Keratinocyte (primary cell): Measurements from ENCODE around the gene AK8. TPM values are rescaled to one million over a fixed set of nuclear protein-coding genes. Genes with fewer than 3 reads are reported as not detected.

Experiments used
- DNase-seq: peaks from one replicate; pipeline ENCODE4 v3.0.0-alpha.2; 2011; ENCODE audit warnings: low read depth, missing footprints, low spot score
- FAIRE-seq: peaks from 2 replicates; lab custom pipeline; 2011; peaks lifted over from hg19 to GRCh38; lab: Jason Lieb, UNC
- H2AFZ ChIP-seq: 2 replicates; pipeline ENCODE4 v1.6.0; 2012; ENCODE audit warnings: low read length, control low read depth, inconsistent platforms; ENCODE audit not compliant: control insufficient read depth
- H3K27ac ChIP-seq: 2 replicates; pipeline ENCODE4 v1.5.1; 2011; ENCODE audit warnings: low read length; ENCODE audit not compliant: control insufficient read depth, insufficient read depth
- H3K27me3 ChIP-seq: 3 replicates; pipeline ENCODE4 v1.6.0; 2011; ENCODE audit warnings: low read length; ENCODE audit not compliant: control insufficient read depth, insufficient read depth; ENCODE audit errors: extremely low read depth
- H3K36me3 ChIP-seq, 2 experiments: 2 replicates in 1 of 2; 3 replicates in 1 of 2; pipeline ENCODE4 v1.5.1; 2011; ENCODE audit warnings: low read length in 2 of 2, mild to moderate bottlenecking in 1 of 2; ENCODE audit not compliant: control insufficient read depth in 2 of 2, insufficient read depth in 2 of 2; ENCODE audit errors: extremely low read depth in 1 of 2
- H3K4me1 ChIP-seq: 3 replicates; pipeline ENCODE4 v1.5.1; 2011; ENCODE audit warnings: low read length; ENCODE audit not compliant: control insufficient read depth, insufficient read depth; ENCODE audit errors: extremely low read depth
- H3K4me2 ChIP-seq: 3 replicates; pipeline ENCODE4 v1.6.0; 2011; ENCODE audit warnings: low read depth, low read length; ENCODE audit not compliant: control insufficient read depth, insufficient read depth; ENCODE audit errors: extremely low read depth
- H3K4me3 ChIP-seq, 3 experiments: fragments of 200-600 bp in 1 of 3; sonication (generic) in 1 of 3; 2 replicates in 2 of 3; 3 replicates in 1 of 3; pipeline ENCODE4 v1.5.1; 2011 to 2016; ENCODE audit warnings: low read length in 3 of 3, mild to moderate bottlenecking in 3 of 3, control low read depth in 2 of 3, inconsistent platforms in 1 of 3, low read depth in 1 of 3, mixed read lengths in 1 of 3, mixed run types in 1 of 3, moderate library complexity in 1 of 3; ENCODE audit not compliant: control insufficient read depth in 2 of 3, insufficient read depth in 2 of 3; ENCODE audit errors: extremely low read depth in 1 of 3
- H3K79me2 ChIP-seq: 2 replicates; pipeline ENCODE4 v1.6.0; 2012; ENCODE audit warnings: low read length; ENCODE audit not compliant: control insufficient read depth, insufficient read depth
- H3K9ac ChIP-seq: 3 replicates; pipeline ENCODE4 v1.6.0; 2011; ENCODE audit warnings: low read length; ENCODE audit not compliant: control insufficient read depth, insufficient read depth; ENCODE audit errors: extremely low read depth
- H3K9me1 ChIP-seq: 3 replicates; pipeline ENCODE4 v1.6.0; 2011; ENCODE audit warnings: low read length; ENCODE audit not compliant: control insufficient read depth, insufficient read depth; ENCODE audit errors: extremely low read depth
- H3K9me3 ChIP-seq: 2 replicates; pipeline ENCODE4 v1.5.1; 2012; ENCODE audit warnings: low read depth, low read length; ENCODE audit not compliant: control insufficient read depth
- H4K20me1 ChIP-seq: 3 replicates; pipeline ENCODE4 v1.6.0; 2011; ENCODE audit warnings: low read length; ENCODE audit not compliant: control insufficient read depth, insufficient read depth; ENCODE audit errors: extremely low read depth
- EZH2 ChIP-seq: IDR thresholded peaks from one replicate; pipeline ENCODE4 v1.6.1; 2012; ENCODE audit warnings: inconsistent platforms, mild to moderate bottlenecking, low read length, moderate library complexity
- dilution Hi-C: fragments of 300-500 bp; cut with MboI; formaldehyde crosslinking; loops from one replicate; pipeline ENCODE4 v1.7.0; 2020; ENCODE audit warnings: low sequenced_read_pairs; ENCODE audit not compliant: extremely low pct_ligation_motif_present
- polyA plus RNA-seq, 5 experiments: library from polyadenylated mRNA; depleted of rRNA in 3 of 5; stranded (reverse) in 3 of 5; stranded (forward) in 1 of 5; unstranded in 1 of 5; fragments of >200 nt; gene quantifications; 1 replicate in 1 of 5; 2 replicates in 3 of 5; 3 replicates in 1 of 5; pipeline versions ENCODE4 v1.2.1 to v1.2.3, GENCODE V29; 2011 to 2012; ENCODE audit warnings: missing spikeins in 2 of 5, low read depth in 1 of 5, low replicate concordance in 1 of 5
- TF ChIP-seq, protein P1 (sequence below), 3 experiments: IDR thresholded peaks in 1 of 3; conservative IDR thresholded peaks in 1 of 3; optimal IDR thresholded peaks in 1 of 3; 2 replicates in 2 of 3; 3 replicates in 1 of 3; pipeline versions ENCODE3 to v1.5.1; 2011; ENCODE audit warnings: low read length in 3 of 3, mild to moderate bottlenecking in 3 of 3, moderate library complexity in 2 of 3, control low read depth in 1 of 3, inconsistent platforms in 1 of 3; ENCODE audit not compliant: insufficient read depth in 2 of 3; ENCODE audit errors: extremely low read depth in 1 of 3

The AK8 gene
- polyA plus RNA-seq, 1 donor (not counting 4 experiments of a cell fraction or from before 2014, with no cell fraction given): 0.24 TPM

DNA sequence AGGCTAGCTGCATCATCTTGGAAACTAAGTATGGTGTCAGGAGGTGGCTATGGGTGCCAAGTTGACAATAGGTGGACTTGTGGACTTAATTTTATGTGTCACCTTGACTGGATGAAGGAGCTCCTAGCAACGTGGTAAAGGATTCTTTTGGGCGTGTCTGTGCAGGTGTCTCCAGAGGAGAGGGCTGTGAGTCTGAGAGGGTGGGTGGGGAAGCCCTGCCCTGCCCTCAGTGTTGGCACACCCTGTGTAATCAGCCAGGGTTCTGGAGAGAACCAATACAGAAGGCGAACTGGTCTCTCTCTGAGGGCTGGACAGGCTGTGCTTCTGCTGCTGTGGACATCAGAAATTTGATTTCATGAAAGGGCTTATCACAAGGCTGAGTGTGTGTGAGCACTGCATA lies 146.9 kb downstream of the AK8 start:
- Histone ChIP-seq H3K79me2 (no peaks in the 10 kb centered on the region), H2AFZ (no peak overlapping the region), H3K27ac (no peak overlapping the region), H3K9ac (no peak overlapping the region), H3K36me3 (no peaks in the 10 kb centered on the region), H4K20me1 (no peaks in the 10 kb centered on the region), H3K9me3 (no peaks in the 10 kb centered on the region), H3K4me3 (no peak overlapping the region), H3K4me1 (peaks cover 21% of the 10 kb centered on the region), H3K4me2 (peak overlapping the region; percentile 9), H3K27me3 (peaks cover 37% of the 10 kb centered on the region), H3K9me1 (no peaks in the 10 kb centered on the region)
- no peak for DNase-seq
- no peak for FAIRE-seq
- dilution Hi-C loops: no loop called here
- no peak for TF ChIP-seq EZH2
- TF ChIP-seq, protein P1, sequence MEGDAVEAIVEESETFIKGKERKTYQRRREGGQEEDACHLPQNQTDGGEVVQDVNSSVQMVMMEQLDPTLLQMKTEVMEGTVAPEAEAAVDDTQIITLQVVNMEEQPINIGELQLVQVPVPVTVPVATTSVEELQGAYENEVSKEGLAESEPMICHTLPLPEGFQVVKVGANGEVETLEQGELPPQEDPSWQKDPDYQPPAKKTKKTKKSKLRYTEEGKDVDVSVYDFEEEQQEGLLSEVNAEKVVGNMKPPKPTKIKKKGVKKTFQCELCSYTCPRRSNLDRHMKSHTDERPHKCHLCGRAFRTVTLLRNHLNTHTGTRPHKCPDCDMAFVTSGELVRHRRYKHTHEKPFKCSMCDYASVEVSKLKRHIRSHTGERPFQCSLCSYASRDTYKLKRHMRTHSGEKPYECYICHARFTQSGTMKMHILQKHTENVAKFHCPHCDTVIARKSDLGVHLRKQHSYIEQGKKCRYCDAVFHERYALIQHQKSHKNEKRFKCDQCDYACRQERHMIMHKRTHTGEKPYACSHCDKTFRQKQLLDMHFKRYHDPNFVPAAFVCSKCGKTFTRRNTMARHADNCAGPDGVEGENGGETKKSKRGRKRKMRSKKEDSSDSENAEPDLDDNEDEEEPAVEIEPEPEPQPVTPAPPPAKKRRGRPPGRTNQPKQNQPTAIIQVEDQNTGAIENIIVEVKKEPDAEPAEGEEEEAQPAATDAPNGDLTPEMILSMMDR (optimal IDR thresholded peaks at IDR 0.05 in 1 of 3, IDR thresholded peaks at IDR 0.05 in 1 of 3, conservative IDR thresholded peaks at IDR 0.05 in 1 of 3; ENCODE audit: extremely low read depth in 1 of 3, insufficient read depth in 2 of 3, low read length in 3 of 3): no peak

DNA sequence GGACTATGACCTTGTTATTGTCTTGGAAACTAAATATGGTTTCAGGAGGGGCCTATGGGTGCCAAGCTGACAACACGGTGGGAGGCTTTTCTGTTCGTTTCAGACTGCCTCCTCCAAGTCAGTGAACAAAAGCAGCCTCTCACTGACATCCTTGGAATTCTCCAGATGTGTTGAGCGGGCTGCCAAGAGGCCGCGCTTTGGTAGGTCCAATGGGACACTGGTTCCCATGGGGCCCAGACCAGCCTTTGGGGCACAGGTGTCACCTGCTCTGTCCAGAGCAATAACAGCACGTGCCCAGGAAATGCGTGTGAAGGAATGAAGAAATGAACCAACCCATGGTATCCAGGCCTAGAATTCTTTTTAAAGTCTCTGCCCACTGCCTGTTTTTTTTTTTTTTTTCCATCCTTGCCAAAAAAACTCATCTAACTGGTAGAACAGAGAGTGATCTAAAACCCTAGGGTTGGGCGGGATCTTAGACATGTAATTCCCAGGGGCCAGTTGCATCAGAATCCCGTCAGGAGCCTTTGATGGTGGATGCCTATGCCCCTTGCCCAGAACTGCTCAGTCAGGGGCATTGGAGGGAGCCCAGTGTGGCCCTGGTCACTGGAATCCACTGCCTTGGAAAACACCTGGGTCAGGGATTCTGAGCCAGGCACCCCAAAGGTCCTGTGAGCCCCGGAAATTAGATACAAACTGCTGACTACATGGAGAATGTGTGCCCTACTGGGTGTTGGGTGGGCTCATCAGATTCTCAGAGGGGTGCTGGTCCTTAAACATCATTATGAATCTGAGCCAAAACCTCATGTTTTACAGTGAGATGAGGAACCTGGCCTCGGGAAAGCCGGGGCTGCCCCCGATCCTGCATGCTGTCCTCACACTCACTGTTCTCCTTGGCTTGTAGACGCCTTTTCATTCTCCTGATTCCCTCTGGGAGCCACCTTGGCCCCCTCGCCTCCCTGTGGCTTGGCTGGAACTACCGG lies 147.7 kb downstream of the AK8 start:
- H3K27me3 ChIP-seq: peaks cover 37% of the 10 kb centered on the region
- no peak for DNase-seq
- H4K20me1 ChIP-seq: no peaks in the 10 kb centered on the region
- no peaks in the 10 kb centered on the region for H3K79me2 ChIP-seq
- H3K36me3 ChIP-seq: no peaks in the 10 kb centered on the region
- no peak for FAIRE-seq
- H3K4me3 ChIP-seq: no peak overlapping the region
- no peak overlapping the region for H3K27ac ChIP-seq
- peak overlapping the region; percentile 30 for H3K4me2 ChIP-seq
- dilution Hi-C loops: no loop called here
- no peaks in the 10 kb centered on the region for H3K9me1 ChIP-seq
- H3K4me1 ChIP-seq: peaks cover 21% of the 10 kb centered on the region
- H2AFZ ChIP-seq: no peak overlapping the region
- TF ChIP-seq EZH2: peak; percentile 6
- TF ChIP-seq, protein P1 (optimal IDR thresholded peaks at IDR 0.05 in 1 of 3, IDR thresholded peaks at IDR 0.05 in 1 of 3, conservative IDR thresholded peaks at IDR 0.05 in 1 of 3; ENCODE audit: extremely low read depth in 1 of 3, insufficient read depth in 2 of 3, low read length in 3 of 3): no peak
- H3K9ac ChIP-seq: no peak overlapping the region
- H3K9me3 ChIP-seq: no peaks in the 10 kb centered on the region
